ENCODE results near the gene POU1F1.
A peak's percentile ranks its signal among the peaks of the same experiment; 100 is the strongest.
"Not testable (repeated sequence)": the region's sequence is repeated elsewhere in the genome, so short reads cannot be mapped to it uniquely, and the experiment has no call there.

The POU1F1 gene

GRCh38 chr3:87248831-87249230 lies 27.6 kb downstream of the POU1F1 start:
- no peak for DNase-seq

- DNase-seq = not testable (repeated sequence)
Measured at GRCh38 chr3:87248231-87248630, 28.2 kb downstream of the POU1F1 start.

DNA sequence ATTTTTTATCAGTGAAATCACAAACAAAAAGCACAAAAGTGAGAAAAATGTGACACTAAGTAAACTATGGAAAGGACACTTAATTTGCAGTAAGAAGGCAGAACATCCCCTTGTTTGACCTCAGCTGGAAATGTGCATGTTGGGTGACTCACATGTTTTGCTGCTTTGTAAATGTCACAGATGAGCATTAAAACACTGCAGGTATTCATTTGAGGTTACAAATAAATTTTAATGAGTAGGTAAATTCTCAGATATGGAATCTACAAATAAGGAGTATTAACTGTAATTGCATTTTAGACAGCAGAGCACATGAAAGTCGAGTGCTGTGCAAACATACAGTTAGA lies 29.0 kb downstream of the POU1F1 start:
- no peak for DNase-seq

DNA sequence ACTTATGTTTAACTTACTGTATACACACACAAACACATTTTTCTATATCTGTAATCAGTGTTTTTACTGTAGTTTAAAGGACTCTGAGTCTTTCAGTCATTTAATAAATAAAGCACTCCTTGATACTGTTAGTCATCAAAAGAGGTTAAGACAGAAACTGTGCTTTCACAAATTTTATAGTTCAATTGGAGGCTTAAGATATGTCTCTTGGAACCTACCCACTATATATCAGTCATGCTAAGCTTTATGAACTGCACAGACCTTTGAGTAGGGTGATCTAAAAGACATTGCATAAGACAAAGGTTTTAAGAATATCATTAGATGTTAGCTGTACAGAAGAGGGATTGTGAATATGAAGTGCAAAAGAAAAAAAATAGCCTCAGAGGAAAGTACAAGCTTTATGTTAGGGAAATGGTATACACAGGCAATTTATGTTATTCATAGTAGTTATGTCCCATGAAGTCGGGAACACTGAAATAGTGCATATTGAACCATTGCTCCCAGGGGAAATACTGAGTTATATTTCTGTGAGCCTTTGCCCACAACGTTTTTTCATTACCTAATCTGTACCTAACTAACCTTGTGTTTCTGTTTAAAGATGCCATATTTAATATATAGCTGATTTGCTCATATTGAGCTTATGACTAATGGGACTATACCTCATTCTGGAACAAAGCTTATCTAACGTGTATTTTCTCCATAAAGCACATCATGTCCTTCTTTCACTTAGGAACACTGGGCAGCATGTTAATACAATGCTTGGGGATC lies 29.5 kb downstream of the POU1F1 start:
- no peak for DNase-seq

- DNase-seq = no peak
Measured at GRCh38 chr3:87236093-87236492, 40.3 kb downstream of the POU1F1 start.

DNA sequence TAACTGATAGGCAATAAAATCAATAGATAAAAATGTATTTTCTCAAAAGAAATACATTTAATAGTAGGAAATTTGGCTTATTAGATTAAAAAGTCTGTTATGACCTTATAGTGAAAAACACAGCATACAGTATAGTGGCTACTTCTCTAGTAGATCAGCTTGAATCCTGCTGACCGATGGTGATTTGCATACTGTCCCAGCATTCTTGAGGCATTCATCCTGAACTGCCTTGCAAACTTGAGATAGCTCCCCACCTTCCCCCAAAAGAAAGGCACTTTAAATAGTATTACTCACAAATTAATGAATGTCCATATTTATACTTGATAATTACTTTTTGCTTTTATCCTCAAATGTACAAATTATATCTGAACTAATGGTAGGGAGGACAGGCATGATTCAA lies 42.6 kb downstream of the POU1F1 start:
- no peak for DNase-seq

DNA sequence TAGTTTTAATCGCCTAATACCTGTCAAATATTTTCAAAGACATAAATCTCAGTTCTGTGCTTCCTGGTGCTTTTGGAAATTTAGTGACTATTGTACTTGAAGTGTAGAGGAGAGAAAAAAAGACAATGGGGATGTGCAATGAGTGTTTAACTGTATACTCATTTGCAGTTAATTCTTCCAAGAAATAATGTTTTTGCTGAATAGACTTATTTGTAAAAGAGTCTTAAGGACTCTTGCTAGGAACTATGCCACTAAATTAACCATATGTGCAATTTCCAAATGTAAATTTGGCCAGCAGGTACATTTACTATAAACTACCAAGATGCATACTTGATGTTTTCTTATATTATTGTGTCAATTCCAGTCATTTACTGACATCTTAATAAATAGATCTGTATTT lies 47.3 kb downstream of the POU1F1 start:
- DNase-seq = no peak

DNA sequence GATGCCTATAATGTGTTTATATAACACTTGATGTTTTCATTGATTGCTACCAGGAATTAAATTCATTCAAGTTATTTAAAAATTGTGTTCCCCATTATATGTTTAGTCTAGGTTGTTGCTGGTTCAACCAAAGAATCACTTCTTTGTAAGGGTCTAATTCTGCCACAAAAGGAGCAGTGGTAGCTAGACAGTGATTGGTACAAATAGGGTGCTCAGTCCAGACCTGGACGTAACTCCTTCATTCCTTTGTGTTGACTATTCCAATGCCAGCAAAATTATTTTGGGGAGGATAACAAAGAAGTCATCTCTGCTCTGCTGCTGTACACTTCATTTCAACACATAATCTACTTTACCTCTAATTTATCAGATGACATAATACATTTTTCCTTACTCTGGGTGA lies 48.1 kb downstream of the POU1F1 start:
- no peak for DNase-seq

GRCh38 chr3:87227835-87228144 lies 48.6 kb downstream of the POU1F1 start:
- DNase-seq = no peak

DNA sequence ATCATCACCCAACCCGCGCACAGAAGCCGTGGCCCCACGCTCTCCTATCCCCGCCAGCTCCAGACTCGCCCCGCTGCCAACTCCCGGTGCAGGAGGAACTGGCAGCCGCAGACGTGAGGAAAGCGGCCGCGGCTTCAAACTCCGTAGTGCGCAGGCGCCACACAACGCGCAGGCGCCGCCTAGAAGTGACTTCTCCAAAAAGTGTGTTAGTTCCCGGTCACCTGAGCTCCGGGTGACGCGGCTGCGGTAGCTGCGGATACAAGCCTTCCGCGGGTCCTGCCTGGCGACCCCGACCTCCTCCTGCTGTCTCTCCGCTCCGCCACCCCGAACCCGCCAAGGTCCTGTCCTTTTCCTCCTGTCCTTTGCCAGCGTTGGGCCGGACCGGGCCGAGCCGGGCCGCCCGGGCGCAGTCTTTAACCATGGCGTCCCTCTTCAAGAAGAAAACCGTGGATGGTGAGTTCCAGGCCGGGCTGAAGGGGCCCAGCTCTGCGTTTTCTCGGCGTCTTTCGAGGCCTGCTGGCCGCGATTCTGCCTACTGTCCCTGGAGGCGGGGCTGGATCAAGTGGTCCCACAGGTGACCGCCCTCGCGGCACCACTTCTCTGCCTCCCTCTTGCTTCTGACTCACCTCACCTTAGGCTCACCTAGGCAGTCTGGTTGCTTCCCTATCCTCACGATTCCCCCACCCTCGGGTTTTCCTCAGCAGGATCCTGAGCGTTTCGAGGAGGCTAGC lies 49.1 kb downstream of the POU1F1 start, which contains the start of gene CHMP2B:
CHMP2B (plus strand) TSS at position 206 of the 731 bp plus-strand sequence; CDS start at position 420, 214 bp downstream.
- peak; percentile 93 for DNase-seq

GRCh38 chr3:87225659-87226058 lies 50.7 kb downstream of the POU1F1 start:
- no peak for DNase-seq

DNA sequence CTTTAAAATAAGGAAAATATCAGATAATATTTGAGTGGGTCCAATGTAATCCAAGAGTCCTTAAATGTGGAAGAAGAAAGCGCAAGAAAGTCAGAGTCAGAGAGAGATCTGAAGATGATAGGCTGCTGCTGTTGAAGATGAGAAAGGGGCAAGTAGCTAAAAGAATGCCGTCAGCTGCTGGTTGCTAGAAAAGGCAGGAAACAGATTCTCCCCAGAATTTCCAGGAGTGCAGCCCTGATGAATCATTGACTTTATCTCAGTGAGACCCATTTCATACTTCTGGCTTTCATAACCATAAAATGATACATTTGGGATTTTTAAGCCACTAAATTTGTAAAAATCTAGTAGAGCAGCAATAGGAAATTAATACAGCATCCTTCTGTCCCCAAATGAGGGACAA lies 56.8 kb downstream of the POU1F1 start:
- no peak for DNase-seq

GRCh38 chr3:87218560-87218959 lies 57.8 kb downstream of the POU1F1 start:
- no peak for DNase-seq

Measured in activated naive CD4-positive, alpha-beta T cell treated with Interleukin-2 at 50 U/mL for 16 hours (primary cell).